ENCODE results near the gene ALX4.

ALX4 gene

GRCh38 chr11:44313761-44314489, 4.0 kb upstream of the ALX4 start:
- no peak for DNase-seq

- DNase-seq, result no peak
These were observed 2.9 kb upstream of the ALX4 start for GRCh38 chr11:44312876-44313275.

DNA sequence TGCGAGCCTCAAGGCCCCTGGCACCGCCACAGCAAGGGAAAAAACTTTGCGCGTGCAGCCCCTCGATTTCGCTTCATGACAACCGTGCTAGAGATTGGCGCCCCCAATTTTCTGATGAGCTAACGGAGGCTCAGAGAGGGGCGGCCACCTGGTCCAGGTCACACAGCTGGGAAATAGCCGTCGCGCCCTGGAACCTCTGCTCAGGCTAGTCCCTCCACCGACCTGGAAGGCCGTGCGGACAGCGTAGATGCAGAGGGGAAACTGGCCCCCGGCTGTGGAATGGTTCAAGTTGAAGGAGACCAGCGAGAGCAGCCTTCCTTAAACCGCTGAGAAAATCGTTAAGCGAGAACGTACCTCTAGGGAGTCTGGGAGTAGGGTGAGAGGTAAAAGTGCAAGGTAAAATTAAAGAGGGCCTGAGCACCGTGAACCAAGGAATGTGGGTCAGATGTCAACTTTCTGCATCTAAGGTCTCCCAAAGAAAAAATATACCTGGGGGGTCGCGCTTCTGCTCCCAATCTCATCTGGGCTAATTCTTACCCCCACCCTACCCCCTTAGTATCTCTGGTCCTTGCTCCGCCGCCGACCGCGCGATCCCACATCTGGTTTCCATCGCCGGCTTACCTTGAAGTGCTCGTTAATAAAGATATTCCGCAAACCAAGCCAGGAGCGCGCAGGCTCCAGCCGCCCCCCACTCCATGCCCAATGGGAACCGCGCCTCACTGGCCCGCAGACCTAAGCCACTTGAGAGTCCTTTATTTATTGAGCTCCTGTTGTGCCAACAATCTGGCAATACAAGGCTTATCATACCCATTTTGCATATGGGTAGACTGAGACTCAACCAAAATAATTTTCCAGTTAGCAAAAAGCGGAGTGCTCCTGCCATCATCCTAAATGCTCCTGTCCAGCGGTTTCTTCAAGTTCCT, 1.7 kb upstream of the ALX4 start:
- no peak for DNase-seq

GRCh38 chr11:44310463-44311272, 729 bp upstream of the ALX4 start:
- DNase-seq, result peak; percentile 34

GRCh38 chr11:44310206-44310462, 195 bp upstream of the ALX4 start:
- no peak for DNase-seq

DNA sequence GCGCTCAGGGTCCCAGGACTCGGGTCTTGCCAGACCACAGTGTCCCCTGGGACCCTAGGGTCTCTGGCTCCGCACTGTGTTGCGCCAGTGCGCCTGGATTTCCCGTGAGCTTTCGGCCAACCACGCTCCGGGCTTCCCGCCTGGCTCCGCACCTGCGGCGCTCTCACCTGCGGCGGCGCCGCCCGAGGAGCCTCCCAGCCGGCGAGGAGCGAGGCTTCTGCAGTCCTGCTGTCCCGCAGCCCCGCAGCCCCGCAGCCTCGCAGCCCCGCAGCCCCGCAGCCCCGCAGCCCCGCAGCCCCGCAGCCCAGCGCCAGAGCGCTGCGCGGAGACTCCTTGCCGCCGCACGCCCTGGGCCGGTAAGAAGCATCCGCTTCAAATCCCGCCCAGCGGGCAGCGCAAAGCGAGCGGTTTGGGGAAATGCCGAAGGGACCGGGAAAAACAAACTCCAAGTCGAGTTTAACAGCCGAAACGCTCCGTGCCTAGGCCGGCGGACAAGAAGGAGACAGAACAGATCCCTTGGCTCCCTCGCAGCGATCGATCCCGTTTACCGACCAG, 939 bp downstream of the ALX4 start:
- DNase-seq, result peak; percentile 46

GRCh38 chr11:44308256-44308922, 1.6 kb downstream of the ALX4 start:
- DNase-seq, result no peak

GRCh38 chr11:44307340-44308099, 2.4 kb downstream of the ALX4 start:
- DNase-seq, result no peak

GRCh38 chr11:44306918-44307244, 3.1 kb downstream of the ALX4 start:
- DNase-seq, result no peak

DNA sequence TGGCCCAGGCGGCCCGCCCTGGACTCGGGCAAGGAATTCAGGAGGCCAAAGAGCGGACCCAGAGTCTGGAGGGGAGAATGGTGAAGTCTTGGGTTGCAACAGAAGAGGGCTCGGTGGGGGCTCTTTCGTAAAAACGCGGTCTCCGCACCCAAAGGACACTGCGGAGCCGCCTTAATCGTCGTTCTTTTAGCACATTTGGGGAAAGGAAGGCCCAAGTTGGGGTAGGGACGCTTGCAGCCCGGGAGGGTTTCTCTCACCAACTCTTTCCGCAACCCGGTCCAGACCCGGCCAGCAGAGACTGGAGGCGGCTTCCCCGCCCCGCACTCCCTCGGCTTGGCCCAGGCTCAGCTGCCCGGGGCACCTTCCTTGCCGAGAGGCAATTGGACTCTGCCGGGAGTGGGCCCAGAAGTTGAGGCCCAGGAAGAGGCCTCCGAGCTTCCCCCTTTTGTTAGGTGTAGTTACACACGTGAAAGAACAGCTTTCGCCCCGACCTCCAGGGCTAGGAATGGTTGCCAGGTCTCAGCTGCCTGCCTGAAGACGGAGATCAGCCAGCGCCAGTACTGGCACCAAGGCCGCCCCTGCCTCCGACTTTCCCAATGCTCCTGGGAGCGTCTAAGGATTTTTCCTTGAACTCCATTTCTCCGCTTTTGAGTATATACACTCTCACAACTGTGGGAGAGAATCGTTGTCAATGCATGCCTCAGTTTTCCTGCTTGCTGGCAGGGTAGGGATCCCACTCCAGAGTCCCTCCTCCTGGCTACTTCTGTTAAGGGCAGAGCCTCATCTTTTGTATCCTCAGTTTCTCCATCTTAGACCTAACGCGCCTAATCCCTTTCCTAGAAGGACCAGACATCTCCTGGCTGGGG, 3.7 kb downstream of the ALX4 start:
- no peak for DNase-seq

- peak; percentile 24 for DNase-seq
These were observed 4.4 kb downstream of the ALX4 start for GRCh38 chr11:44305470-44306051.

GRCh38 chr11:44305026-44305469, 4.9 kb downstream of the ALX4 start:
- DNase-seq, result no peak

DNA sequence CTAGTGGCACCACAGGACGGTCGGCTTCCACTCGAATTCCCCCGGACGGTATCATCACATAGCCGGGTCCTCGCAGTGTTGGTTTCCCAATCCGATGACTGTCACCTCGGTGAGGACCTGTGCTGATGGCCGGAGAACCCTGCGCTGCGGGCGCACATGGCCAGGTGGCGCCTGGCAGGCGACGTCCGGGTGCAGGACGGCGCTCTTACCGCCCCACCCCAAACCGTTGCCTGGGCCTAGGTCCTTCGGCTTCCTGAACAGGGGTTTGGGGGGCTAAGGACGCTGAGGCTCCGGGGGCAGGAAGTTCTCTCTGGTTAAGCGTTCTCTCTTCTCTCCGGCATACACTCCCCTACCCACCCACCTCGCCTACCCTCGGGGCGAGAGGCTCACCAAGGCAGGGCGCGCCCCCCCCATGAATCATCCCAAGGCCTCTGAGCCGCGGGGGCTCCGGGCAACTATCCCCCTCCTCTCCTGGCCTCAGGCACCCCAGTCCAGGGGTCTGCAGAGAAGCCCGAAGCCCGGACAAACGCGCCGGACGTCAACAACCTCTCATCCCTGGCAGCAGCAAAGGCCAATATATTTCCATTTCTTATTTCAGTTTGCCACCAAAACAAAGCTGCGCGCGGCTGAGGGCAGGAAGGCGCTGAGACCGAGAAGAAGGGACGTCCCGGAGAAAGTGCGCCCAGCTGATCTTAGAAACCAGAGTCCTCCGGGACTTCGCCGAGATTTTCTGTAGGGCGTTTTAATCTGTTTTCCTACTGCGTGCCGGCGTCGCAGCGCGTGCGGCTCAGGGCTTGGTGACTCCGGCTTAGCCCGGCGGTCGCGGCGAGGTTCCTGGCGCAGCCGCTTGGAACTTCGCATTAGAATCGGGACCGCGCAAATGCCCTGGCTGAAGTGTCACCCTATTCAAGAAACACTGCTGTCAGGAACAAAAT, 5.6 kb downstream of the ALX4 start:
- DNase-seq, result no peak

GRCh38 chr11:44303401-44303938, 6.5 kb downstream of the ALX4 start:
- DNase-seq, result no peak

GRCh38 chr11:44301564-44302271, 8.2 kb downstream of the ALX4 start:
- DNase-seq, result peak; percentile 84

DNA sequence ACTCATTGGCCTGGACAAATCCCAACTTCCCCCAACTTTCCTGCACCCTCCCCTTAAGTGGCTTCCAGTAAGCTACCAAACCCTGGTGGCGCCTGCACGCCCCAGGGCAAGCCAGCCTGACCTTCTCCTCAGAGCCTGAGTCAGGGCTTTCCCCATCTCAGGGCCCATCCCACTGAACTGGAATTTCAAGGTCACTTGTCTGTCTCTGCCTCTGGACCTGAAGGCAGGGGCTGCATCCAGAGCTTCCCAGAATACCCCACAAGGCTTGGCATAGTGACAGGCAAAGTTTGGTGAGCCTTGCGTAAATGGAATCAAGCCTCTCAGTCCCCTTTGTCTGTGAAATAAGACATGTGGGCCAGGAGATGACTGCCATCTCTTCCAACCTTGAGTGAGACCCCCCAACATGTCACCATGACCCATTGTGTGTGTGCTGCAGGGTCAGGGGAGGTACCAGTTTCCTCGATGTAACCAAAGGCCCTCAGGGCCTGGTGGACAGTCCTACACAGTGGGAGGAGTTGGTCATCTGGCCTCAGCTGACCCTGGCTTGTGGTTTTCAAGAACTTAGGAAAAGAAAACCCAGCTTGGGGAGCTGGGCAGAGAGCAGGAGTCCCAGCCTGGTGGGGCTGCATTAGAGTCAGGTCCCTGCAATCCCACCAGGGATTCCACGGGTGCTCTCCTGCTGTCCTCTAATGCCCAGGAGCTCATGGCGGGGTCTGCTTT, 8.9 kb downstream of the ALX4 start:
- peak; percentile 82 for DNase-seq

GRCh38 chr11:44298862-44299261, 11.1 kb downstream of the ALX4 start:
- DNase-seq, result no peak

DNA sequence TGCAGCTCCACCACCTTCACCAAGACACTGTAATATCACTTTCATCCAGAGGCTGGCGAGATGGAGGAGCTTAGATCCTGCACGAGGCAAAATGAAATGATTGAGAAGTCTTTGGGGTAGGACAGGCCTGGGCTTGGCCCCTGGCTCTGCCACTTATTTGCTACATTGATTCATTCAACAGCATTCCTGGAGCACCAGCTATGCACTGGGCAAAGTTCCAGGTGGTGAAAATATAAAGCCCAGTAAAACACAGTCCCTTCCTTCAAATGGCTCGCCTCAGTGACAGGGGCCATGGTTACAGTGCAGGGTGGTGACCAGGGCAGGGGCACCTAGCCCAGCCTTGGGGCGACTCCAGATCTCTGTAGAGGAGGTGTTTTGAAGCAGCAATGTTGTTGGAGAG, 19.7 kb downstream of the ALX4 start:
- DNase-seq, result peak; percentile 47
